ENCODE measurements around the gene TSPAN10. TPM values are rescaled to one million over a fixed set of nuclear protein-coding genes. Genes with fewer than 3 reads are reported as not detected.

Gene TSPAN10
- total and polyA plus RNA-seq, 2 of the 8 experiments (the other 6 are each of a cell fraction or from before 2014, with no cell fraction given): 0.99 to 1.1 TPM

- no peak for TF ChIP-seq CHD7 (IDR thresholded peaks at IDR 0.05; ENCODE audit: insufficient replicate concordance, low read length)
- no peak for TF ChIP-seq NRF1 (IDR thresholded peaks at IDR 0.05; ENCODE audit: low read depth, low read length)
- no peak for TF ChIP-seq NANOG (IDR thresholded peaks at IDR 0.05; ENCODE audit: insufficient read depth, low read depth, low read length, poor library complexity, severe bottlenecking)
- TF ChIP-seq RAD21 (IDR thresholded peaks at IDR 0.05 in 1 of 2, conservative IDR thresholded peaks at IDR 0.05 in 1 of 2; ENCODE audit: low read depth in 2 of 2, low read length in 2 of 2): no peak
- TF ChIP-seq KDM4A (IDR thresholded peaks at IDR 0.05; ENCODE audit: low read depth, low read length, severe bottlenecking): no peak
- no peak for TF ChIP-seq TCF12 (IDR thresholded peaks at IDR 0.05; ENCODE audit: low read depth, low read length)
- TF ChIP-seq CEBPB (IDR thresholded peaks at IDR 0.05; ENCODE audit: low read depth, low read length): no peak
- TF ChIP-seq RBBP5 (IDR thresholded peaks at IDR 0.05; ENCODE audit: borderline replicate concordance, low read depth, low read length): no peak
Measured at GRCh38 chr17:81686614-81687013, 49.6 kb downstream of the TSPAN10 start (continued).

All from H1 (cell line).